WERI-Rb-1 (cell line): ENCODE measurements around the gene MAML2.
"Not testable (repeated sequence)": the region's sequence is repeated elsewhere in the genome, so short reads cannot be mapped to it uniquely, and the experiment has no call there.

Experiments
- DNase-seq: peaks from one replicate; pipeline ENCODE4 v3.0.0-alpha.2; 2020
- H3K27ac ChIP-seq: fragments of 250-450 bp; sonication (Bioruptor Pico); 2 replicates; pipeline ENCODE4 v1.5.1; 2020; ENCODE audit warnings: mild to moderate bottlenecking, moderate library complexity
- H3K27me3 ChIP-seq: fragments of 250-450 bp; sonication (Bioruptor Pico); 2 replicates; pipeline ENCODE4 v1.5.1; 2021; ENCODE audit warnings: mild to moderate bottlenecking, low read depth, moderate library complexity; ENCODE audit not compliant: insufficient read depth, severe bottlenecking
- H3K36me3 ChIP-seq: fragments of 250-450 bp; sonication (Bioruptor Pico); 2 replicates; pipeline ENCODE4 v1.5.1; 2020; ENCODE audit warnings: mild to moderate bottlenecking, moderate library complexity
- H3K4me3 ChIP-seq: 2 replicates; pipeline ENCODE4 v1.5.1; 2011; ENCODE audit warnings: low read depth, mild to moderate bottlenecking, control low read depth, low read length
- H3K9me3 ChIP-seq: fragments of 250-450 bp; sonication (Bioruptor Pico); 2 replicates; pipeline ENCODE4 v1.5.1; 2021; ENCODE audit warnings: mild to moderate bottlenecking, moderate library complexity; ENCODE audit not compliant: severe bottlenecking
- CTCF ChIP-seq: IDR thresholded peaks from 2 replicates; pipeline ENCODE4 v1.5.1; 2011; ENCODE audit warnings: low read depth, mild to moderate bottlenecking, control low read depth, inconsistent platforms, low read length

MAML2 gene

GRCh38 chr11:96189351-96189750, 153.6 kb downstream of the MAML2 start:
- Histone ChIP-seq H3K27ac (no peak overlapping the region), H3K9me3 (no peaks in the 10 kb centered on the region), H3K36me3 (no peaks in the 10 kb centered on the region), H3K4me3 (no peak overlapping the region), H3K27me3 (no peaks in the 10 kb centered on the region)
- no peak for DNase-seq
- no peak for TF ChIP-seq CTCF

- Histone ChIP-seq H3K9me3 (no peaks in the 10 kb centered on the region), H3K36me3 (no peaks in the 10 kb centered on the region), H3K4me3 (no peak overlapping the region), H3K27ac (no peak overlapping the region), H3K27me3 (no peaks in the 10 kb centered on the region)
- DNase-seq, result no peak
- TF ChIP-seq CTCF, result no peak
These were observed 154.6 kb downstream of the MAML2 start for GRCh38 chr11:96188243-96189006.

GRCh38 chr11:96187822-96188221, 155.2 kb downstream of the MAML2 start:
- Histone ChIP-seq H3K9me3 (no peaks in the 10 kb centered on the region), H3K27ac (no peak overlapping the region), H3K4me3 (no peak overlapping the region), H3K36me3 (no peaks in the 10 kb centered on the region), H3K27me3 (no peaks in the 10 kb centered on the region)
- DNase-seq, result no peak
- TF ChIP-seq CTCF, result no peak

GRCh38 chr11:96186806-96187205, 156.2 kb downstream of the MAML2 start:
- no peak for DNase-seq
- Histone ChIP-seq H3K36me3 (no peaks in the 10 kb centered on the region), H3K4me3 (no peak overlapping the region), H3K9me3 (no peaks in the 10 kb centered on the region), H3K27me3 (no peaks in the 10 kb centered on the region), H3K27ac (no peak overlapping the region)
- TF ChIP-seq CTCF, result no peak

- H3K27ac ChIP-seq, result no peak overlapping the region
- H3K9me3 ChIP-seq, result no peaks in the 10 kb centered on the region
- no peak for DNase-seq
- H3K27me3 ChIP-seq, result no peaks in the 10 kb centered on the region
- H3K36me3 ChIP-seq, result no peaks in the 10 kb centered on the region; the same call in 1 of the 2 replicates
- TF ChIP-seq CTCF, result no peak
- no peak overlapping the region for H3K4me3 ChIP-seq
These were observed 157.7 kb downstream of the MAML2 start for GRCh38 chr11:96185220-96185768.

- not testable (repeated sequence) for H3K27me3 ChIP-seq, H3K9me3 ChIP-seq, H3K27ac ChIP-seq, DNase-seq, H3K36me3 ChIP-seq, H3K4me3 ChIP-seq
These were observed 162.1 kb downstream of the MAML2 start for GRCh38 chr11:96180937-96181336.
